ENCODE measurements around the gene BEND5.

GRCh38 chr1:48735796-48736195, 40.9 kb downstream of the BEND5 start:
- TF ChIP-seq CTCF (conservative IDR thresholded peaks at IDR 0.05 in 1 of 2, IDR thresholded peaks at IDR 0.05 in 1 of 2; ENCODE audit: extremely low read depth in 1 of 2, insufficient read depth in 1 of 2, low read depth in 1 of 2, low read length in 2 of 2) (no peak), EZH2 (IDR thresholded peaks at IDR 0.05; ENCODE audit: borderline replicate concordance, low read length) (no peak)

Measured in mammary epithelial cell (primary cell).